Measurements from ENCODE around the gene RAB3C.

RAB3C gene

GRCh38 chr5:58886315-58887207, 303.7 kb downstream of the RAB3C start:
- DNase-seq (ENCODE audit: low spot score) = peak; percentile 65

GRCh38 chr5:58887311-58887710, 304.4 kb downstream of the RAB3C start:
- DNase-seq (ENCODE audit: low spot score) = no peak
- no peak for TF ChIP-seq CTCF (IDR thresholded peaks at IDR 0.05; ENCODE audit: extremely low read depth, missing control alignments)

More at GRCh38 chr5:58886315-58887207, 303.7 kb downstream of the RAB3C start:
- peak; percentile 49 for TF ChIP-seq CTCF (IDR thresholded peaks at IDR 0.05; ENCODE audit: extremely low read depth, missing control alignments)

GRCh38 chr5:58887721-58888409, 305.0 kb downstream of the RAB3C start:
- no peak for DNase-seq (ENCODE audit: low spot score)
- no peak for TF ChIP-seq CTCF (IDR thresholded peaks at IDR 0.05; ENCODE audit: extremely low read depth, missing control alignments)

- no peak for DNase-seq (ENCODE audit: low spot score)
- TF ChIP-seq CTCF (IDR thresholded peaks at IDR 0.05; ENCODE audit: extremely low read depth, missing control alignments) = no peak
These were observed 307.4 kb downstream of the RAB3C start for GRCh38 chr5:58890265-58890664.

GRCh38 chr5:58890701-58891085, 307.8 kb downstream of the RAB3C start:
- no peak for DNase-seq (ENCODE audit: low spot score)
- no peak for TF ChIP-seq CTCF (IDR thresholded peaks at IDR 0.05; ENCODE audit: extremely low read depth, missing control alignments)

DNA sequence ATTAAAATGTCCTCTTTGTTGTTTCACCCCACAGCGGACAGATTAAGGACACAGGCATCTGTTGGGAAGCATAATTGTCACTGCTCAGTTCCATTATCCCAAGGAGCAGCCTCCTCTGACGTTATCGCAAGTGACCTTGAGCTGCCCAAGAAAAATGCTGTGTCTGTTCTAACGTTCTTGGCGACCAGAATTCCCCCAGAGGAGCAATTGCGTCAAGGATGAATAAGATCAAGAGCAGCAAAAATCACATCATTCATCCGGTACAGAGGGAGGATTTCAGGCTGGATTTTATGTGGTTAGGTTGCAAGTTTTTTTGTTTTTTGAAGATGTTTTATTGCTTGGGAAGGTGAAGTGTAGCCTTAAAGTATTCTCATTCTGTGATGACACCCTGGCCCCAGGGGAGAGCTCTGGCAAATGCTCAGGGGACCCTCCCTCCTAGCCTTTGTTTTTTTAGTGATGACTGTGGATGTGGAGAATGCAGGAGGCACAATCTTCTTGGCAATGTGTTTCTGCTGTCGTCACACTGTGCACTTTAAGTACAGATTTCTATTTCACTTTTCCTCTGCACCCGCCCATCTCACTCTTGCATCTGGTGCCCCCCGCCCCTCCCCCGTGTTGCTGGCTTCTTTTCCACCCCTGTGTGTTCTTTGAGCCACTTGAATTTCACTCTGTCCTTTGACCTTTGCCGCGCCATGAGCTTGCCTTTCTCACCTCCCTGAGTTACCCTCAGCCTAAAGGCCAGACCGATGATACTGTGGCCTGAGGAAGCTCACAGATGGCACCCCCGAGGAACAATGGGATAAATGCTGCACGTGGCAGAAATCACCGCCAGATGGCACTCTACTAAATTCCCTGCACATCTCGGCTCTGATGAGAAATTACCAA, 308.5 kb downstream of the RAB3C start:
- DNase-seq (ENCODE audit: low spot score) = peak; percentile 56
- TF ChIP-seq CTCF (IDR thresholded peaks at IDR 0.05; ENCODE audit: extremely low read depth, missing control alignments) = peak; percentile 64

Data from GM20000 (cell line).